GM23338 (cell line): ENCODE results near the gene CDKN1C. TPM values are rescaled to one million over a fixed set of nuclear protein-coding genes. Genes with fewer than 3 reads are reported as not detected.

Experiments used
- ATAC-seq: fragments of 200-7000 bp; cut with Tn5 transposase; 3 replicates; pipeline ENCODE4 v1.9.1; 2020
- DNase-seq: peaks from one replicate; pipeline ENCODE4 v3.0.0-alpha.2; 2015; ENCODE audit warnings: low spot score
- H2AFZ ChIP-seq: fragments of 200-600 bp; sonication (generic); 2 replicates; pipeline ENCODE4 v1.8.0; 2016; ENCODE audit warnings: antibody characterized with exemption, mild to moderate bottlenecking, moderate library complexity
- H3F3A ChIP-seq: fragments of 200-600 bp; sonication (generic); replicated peaks from 2 replicates; pipeline ENCODE4 v1.8.0; 2017; ENCODE audit warnings: antibody characterized with exemption, mixed run types, low read depth
- H3K27ac ChIP-seq: fragments of 200-600 bp; sonication (generic); 2 replicates; pipeline ENCODE4 v1.6.1; 2016; ENCODE audit warnings: low read depth
- H3K27me3 ChIP-seq: fragments of 200-600 bp; sonication (generic); 2 replicates; pipeline ENCODE4 v1.8.0; 2016; ENCODE audit warnings: mild to moderate bottlenecking, mixed run types, moderate library complexity; ENCODE audit not compliant: insufficient read depth
- H3K36me3 ChIP-seq: fragments of 200-600 bp; sonication (generic); 2 replicates; pipeline ENCODE4 v1.8.0; 2016; ENCODE audit warnings: mild to moderate bottlenecking; ENCODE audit not compliant: insufficient read depth
- H3K4me1 ChIP-seq: fragments of 200-600 bp; sonication (generic); 2 replicates; pipeline ENCODE4 v1.8.0; 2016; ENCODE audit warnings: mild to moderate bottlenecking, moderate library complexity; ENCODE audit not compliant: insufficient read depth
- H3K4me2 ChIP-seq: fragments of 200-600 bp; sonication (generic); 2 replicates; pipeline ENCODE4 v1.7.1; 2017; ENCODE audit warnings: mixed run types
- H3K4me3 ChIP-seq: fragments of 200-600 bp; sonication (generic); 2 replicates; pipeline ENCODE4 v1.6.1; 2016; ENCODE audit warnings: mixed run types
- H3K79me2 ChIP-seq: fragments of 200-600 bp; sonication (generic); replicated peaks from 2 replicates; pipeline ENCODE4 v1.8.0; 2017; ENCODE audit warnings: mild to moderate bottlenecking; ENCODE audit not compliant: insufficient read depth
- H3K9me2 ChIP-seq: fragments of 200-600 bp; sonication (generic); 2 replicates; pipeline ENCODE4 v1.8.0; 2017; ENCODE audit not compliant: insufficient read depth
- H4K20me1 ChIP-seq: fragments of 200-600 bp; sonication (generic); replicated peaks from 2 replicates; pipeline ENCODE4 v1.8.0; 2017; ENCODE audit warnings: mild to moderate bottlenecking; ENCODE audit not compliant: insufficient read depth
- H3K27ac Mint-ChIP-seq: 2 replicates; pipeline ENCODE4 v1.8.0; 2020; ENCODE audit warnings: inconsistent platforms, mild to moderate bottlenecking, moderate library complexity, mixed read lengths
- H3K27me3 Mint-ChIP-seq: 3 replicates; pipeline ENCODE4 v1.8.0; 2022; ENCODE audit warnings: low read depth, mild to moderate bottlenecking, moderate library complexity, mixed read lengths, inconsistent platforms; ENCODE audit not compliant: insufficient read depth, poor library complexity
- H3K36me3 Mint-ChIP-seq: 3 replicates; pipeline ENCODE4 v1.8.0; 2021; ENCODE audit warnings: low read depth, mild to moderate bottlenecking, inconsistent platforms, moderate library complexity, mixed read lengths
- H3K4me1 Mint-ChIP-seq: 3 replicates; pipeline ENCODE4 v1.8.0; 2020; ENCODE audit warnings: mild to moderate bottlenecking, inconsistent platforms, mixed read lengths
- H3K4me3 Mint-ChIP-seq: 3 replicates; pipeline ENCODE4 v1.8.0; 2021; ENCODE audit warnings: moderate library complexity, mild to moderate bottlenecking, inconsistent platforms, mixed read lengths
- H3K9me3 Mint-ChIP-seq: 3 replicates; pipeline ENCODE4 v1.8.0; 2020; ENCODE audit warnings: moderate library complexity, mild to moderate bottlenecking, inconsistent platforms, mixed read lengths
- CTCF ChIP-seq, 2 experiments: fragments of 200-600 bp in 1 of 2; sonication (generic) in 1 of 2; conservative IDR thresholded peaks; 2 replicates each; pipeline versions ENCODE4 v1.5.1 to v1.6.1; 2016 to 2017; ENCODE audit warnings: antibody characterized with exemption in 2 of 2, low read depth in 2 of 2, mild to moderate bottlenecking in 2 of 2, moderate library complexity in 1 of 2
- EZH2phosphoT487 ChIP-seq: fragments of 200-600 bp; sonication (generic); IDR thresholded peaks from one replicate; pipeline ENCODE4 v1.8.1; 2018; ENCODE audit warnings: antibody characterized with exemption; ENCODE audit not compliant: unreplicated experiment
- JUNB ChIP-seq: IDR thresholded peaks from one replicate; pipeline ENCODE4 v1.6.1; 2016; ENCODE audit warnings: antibody characterized with exemption; ENCODE audit not compliant: unreplicated experiment
- POLR2AphosphoS5 ChIP-seq: IDR thresholded peaks from 2 replicates; pipeline ENCODE4 v1.6.1; 2016; ENCODE audit warnings: antibody characterized with exemption, low read depth
- polyA plus RNA-seq: library from polyadenylated mRNA; unstranded; fragments of >200 nt; fragmentation: Nextera tagmentation; extraction: Ambion mirVana; gene quantifications from 2 replicates; pipeline ENCODE4 v1.2.1, GENCODE V29; 2016
- total RNA-seq: library from RNA; depleted of rRNA; stranded (reverse); fragments of >200 nt; shearing (Covaris generic); gene quantifications from 2 replicates; pipeline ENCODE4 v1.2.3, GENCODE V29; 2014
- TF ChIP-seq, protein P1 (sequence below): fragments of 250-450 bp; sonication (Bioruptor Pico); IDR thresholded peaks from 2 replicates; pipeline ENCODE4 v1.5.0; 2020; ENCODE audit warnings: mild to moderate bottlenecking, moderate library complexity

The CDKN1C gene
- total and polyA plus RNA-seq, 2 experiments from 2014 or later: 19.3 to 23.5 TPM

DNA sequence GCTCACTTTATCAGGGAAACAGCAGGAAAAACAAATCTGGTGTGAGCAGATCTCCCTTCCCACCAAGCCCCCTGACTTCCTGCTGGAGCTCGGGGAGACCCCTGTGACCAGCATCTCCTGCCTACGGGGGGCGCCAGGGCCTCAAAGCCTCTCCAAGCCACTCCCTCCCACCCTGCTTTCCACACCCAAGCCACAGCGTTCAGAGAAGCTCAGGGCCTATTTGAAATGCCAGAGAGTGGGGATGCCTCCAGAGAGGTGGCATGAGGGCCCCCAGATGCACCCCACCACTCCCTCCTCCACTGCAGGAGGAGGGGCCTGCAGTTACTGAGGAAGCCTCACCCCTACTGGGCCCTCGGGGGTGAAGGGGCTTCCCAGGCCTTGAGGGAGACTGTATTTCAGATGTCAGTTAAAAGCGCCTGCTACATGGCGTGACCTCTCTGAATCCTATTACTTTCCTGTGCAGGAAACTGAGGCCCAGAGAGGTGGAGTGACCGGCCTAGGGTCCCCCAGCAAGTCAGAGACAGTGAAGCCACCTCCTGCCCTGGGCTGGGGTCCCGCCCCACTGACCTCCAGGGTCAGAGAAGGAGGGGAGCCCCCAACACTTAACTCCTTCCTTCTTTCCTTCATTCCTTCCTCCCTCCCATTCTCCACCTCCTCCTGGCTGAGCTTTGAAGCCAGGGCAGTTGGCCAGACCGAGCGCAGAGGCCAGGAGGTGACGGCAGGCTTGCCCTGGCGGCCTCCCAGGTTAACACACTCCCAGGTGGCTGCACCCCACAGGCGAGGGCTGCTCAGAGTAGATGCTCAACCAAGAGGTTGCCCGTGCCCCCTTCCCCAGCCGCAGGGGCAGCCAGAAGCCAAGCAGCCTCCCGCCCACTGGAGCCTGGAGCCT lies 6.0 kb upstream of the CDKN1C start (continued):
- TF ChIP-seq CTCF (conservative IDR thresholded peaks at IDR 0.05; ENCODE audit: low read depth in 2 of 2): peak; percentile 49 to 65

- ATAC-seq (no peak; the same call in 2 of the 3 replicates), DNase-seq (no peak)
- Mint-ChIP-seq H3K9me3 (peaks cover 28% of the 10 kb centered on the region), H3K27ac (no peak overlapping the region), H3K4me3 (no peak overlapping the region), H3K27me3 (peaks cover 52% of the 10 kb centered on the region), H3K4me1 (peaks cover 14% of the 10 kb centered on the region), H3K36me3 (peaks cover 9% of the 10 kb centered on the region; the same call in 2 of the 3 replicates)
- H3K4me2 ChIP-seq: peak overlapping the region; percentile 90; the same call in 1 of the 2 replicates
- peaks cover 25% of the 10 kb centered on the region for H3K4me1 ChIP-seq
- no peaks in the 10 kb centered on the region for H3K79me2 ChIP-seq
- H4K20me1 ChIP-seq: no peaks in the 10 kb centered on the region
- no peak for TF ChIP-seq EZH2phosphoT487
- no peak for TF ChIP-seq POLR2AphosphoS5
- TF ChIP-seq JUNB: no peak
- TF ChIP-seq CTCF (conservative IDR thresholded peaks at IDR 0.05; ENCODE audit: low read depth in 2 of 2): no peak
- TF ChIP-seq, protein P1, sequence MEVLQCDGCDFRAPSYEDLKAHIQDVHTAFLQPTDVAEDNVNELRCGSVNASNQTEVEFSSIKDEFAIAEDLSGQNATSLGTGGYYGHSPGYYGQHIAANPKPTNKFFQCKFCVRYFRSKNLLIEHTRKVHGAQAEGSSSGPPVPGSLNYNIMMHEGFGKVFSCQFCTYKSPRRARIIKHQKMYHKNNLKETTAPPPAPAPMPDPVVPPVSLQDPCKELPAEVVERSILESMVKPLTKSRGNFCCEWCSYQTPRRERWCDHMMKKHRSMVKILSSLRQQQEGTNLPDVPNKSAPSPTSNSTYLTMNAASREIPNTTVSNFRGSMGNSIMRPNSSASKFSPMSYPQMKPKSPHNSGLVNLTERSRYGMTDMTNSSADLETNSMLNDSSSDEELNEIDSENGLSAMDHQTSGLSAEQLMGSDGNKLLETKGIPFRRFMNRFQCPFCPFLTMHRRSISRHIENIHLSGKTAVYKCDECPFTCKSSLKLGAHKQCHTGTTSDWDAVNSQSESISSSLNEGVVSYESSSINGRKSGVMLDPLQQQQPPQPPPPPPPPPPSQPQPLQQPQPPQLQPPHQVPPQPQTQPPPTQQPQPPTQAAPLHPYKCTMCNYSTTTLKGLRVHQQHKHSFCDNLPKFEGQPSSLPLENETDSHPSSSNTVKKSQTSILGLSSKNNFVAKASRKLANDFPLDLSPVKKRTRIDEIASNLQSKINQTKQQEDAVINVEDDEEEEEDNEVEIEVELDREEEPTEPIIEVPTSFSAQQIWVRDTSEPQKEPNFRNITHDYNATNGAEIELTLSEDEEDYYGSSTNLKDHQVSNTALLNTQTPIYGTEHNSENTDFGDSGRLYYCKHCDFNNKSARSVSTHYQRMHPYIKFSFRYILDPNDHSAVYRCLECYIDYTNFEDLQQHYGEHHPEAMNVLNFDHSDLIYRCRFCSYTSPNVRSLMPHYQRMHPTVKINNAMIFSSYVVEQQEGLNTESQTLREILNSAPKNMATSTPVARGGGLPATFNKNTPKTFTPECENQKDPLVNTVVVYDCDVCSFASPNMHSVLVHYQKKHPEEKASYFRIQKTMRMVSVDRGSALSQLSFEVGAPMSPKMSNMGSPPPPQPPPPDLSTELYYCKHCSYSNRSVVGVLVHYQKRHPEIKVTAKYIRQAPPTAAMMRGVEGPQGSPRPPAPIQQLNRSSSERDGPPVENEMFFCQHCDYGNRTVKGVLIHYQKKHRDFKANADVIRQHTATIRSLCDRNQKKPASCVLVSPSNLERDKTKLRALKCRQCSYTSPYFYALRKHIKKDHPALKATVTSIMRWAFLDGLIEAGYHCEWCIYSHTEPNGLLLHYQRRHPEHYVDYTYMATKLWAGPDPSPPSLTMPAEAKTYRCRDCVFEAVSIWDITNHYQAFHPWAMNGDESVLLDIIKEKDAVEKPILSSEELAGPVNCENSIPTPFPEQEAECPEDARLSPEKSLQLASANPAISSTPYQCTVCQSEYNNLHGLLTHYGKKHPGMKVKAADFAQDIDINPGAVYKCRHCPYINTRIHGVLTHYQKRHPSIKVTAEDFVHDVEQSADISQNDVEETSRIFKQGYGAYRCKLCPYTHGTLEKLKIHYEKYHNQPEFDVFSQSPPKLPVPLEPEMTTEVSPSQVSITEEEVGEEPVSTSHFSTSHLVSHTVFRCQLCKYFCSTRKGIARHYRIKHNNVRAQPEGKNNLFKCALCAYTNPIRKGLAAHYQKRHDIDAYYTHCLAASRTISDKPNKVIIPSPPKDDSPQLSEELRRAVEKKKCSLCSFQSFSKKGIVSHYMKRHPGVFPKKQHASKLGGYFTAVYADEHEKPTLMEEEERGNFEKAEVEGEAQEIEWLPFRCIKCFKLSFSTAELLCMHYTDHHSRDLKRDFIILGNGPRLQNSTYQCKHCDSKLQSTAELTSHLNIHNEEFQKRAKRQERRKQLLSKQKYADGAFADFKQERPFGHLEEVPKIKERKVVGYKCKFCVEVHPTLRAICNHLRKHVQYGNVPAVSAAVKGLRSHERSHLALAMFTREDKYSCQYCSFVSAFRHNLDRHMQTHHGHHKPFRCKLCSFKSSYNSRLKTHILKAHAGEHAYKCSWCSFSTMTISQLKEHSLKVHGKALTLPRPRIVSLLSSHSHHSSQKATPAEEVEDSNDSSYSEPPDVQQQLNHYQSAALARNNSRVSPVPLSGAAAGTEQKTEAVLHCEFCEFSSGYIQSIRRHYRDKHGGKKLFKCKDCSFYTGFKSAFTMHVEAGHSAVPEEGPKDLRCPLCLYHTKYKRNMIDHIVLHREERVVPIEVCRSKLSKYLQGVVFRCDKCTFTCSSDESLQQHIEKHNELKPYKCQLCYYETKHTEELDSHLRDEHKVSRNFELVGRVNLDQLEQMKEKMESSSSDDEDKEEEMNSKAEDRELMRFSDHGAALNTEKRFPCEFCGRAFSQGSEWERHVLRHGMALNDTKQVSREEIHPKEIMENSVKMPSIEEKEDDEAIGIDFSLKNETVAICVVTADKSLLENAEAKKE (CRISPR knock-in tag): no peak
- H3F3A ChIP-seq: peaks cover 26% of the 10 kb centered on the region; the same call in 1 of the 2 replicates
- H3K27me3 ChIP-seq: peaks cover 24% of the 10 kb centered on the region
- no peak overlapping the region for H3K27ac ChIP-seq
- H3K36me3 ChIP-seq: no peaks in the 10 kb centered on the region
- H3K9me2 ChIP-seq: no peaks in the 10 kb centered on the region
- H3K4me3 ChIP-seq: no peak overlapping the region
- H2AFZ ChIP-seq: no peak overlapping the region
Observed at GRCh38 chr11:2890466-2891294, 5.1 kb upstream of the CDKN1C start.
